Bronchial epithelial cell (primary cell): Measurements from ENCODE around the gene EIF3F. TPM values are rescaled to one million over a fixed set of nuclear protein-coding genes. Genes with fewer than 3 reads are reported as not detected.

ENCODE experiments used
- DNase-seq: peaks from one replicate; pipeline ENCODE4 v3.0.0-alpha.2; 2010; ENCODE audit warnings: low read depth
- FAIRE-seq: peaks from 2 replicates; lab custom pipeline; 2011; peaks lifted over from hg19 to GRCh38; lab: Jason Lieb, UNC
- H3K27me3 ChIP-seq: 2 replicates; pipeline ENCODE4 v1.5.1; 2011; ENCODE audit warnings: low read length; ENCODE audit not compliant: control insufficient read depth, insufficient read depth
- H3K36me3 ChIP-seq: 2 replicates; pipeline ENCODE4 v1.5.1; 2011; ENCODE audit warnings: low read length; ENCODE audit not compliant: control insufficient read depth, insufficient read depth
- H3K4me3 ChIP-seq: 2 replicates; pipeline ENCODE4 v1.5.1; 2011; ENCODE audit warnings: mild to moderate bottlenecking, low read depth, low read length, control low read depth
- CTCF ChIP-seq: IDR thresholded peaks from 2 replicates; pipeline ENCODE4 v1.5.1; 2011; ENCODE audit warnings: mild to moderate bottlenecking, moderate library complexity, low read length, control low read depth, inconsistent platforms; ENCODE audit not compliant: insufficient read depth, severe bottlenecking
- total RNA-seq: library from RNA; depleted of rRNA; stranded (reverse); fragments of >200 nt; gene quantifications from 2 replicates; pipeline ENCODE4 v1.2.1, GENCODE V29; 2014

Gene EIF3F
- total RNA-seq, 1 donor from 2014 or later: 222 TPM

- H3K27me3 ChIP-seq: no peaks in the 10 kb centered on the region
- no peaks in the 10 kb centered on the region for H3K36me3 ChIP-seq
- peak; percentile 91 for TF ChIP-seq CTCF
- DNase-seq: peak; percentile 61
- no peak overlapping the region for H3K4me3 ChIP-seq
- FAIRE-seq: no peak
Observed at GRCh38 chr11:8006349-8006977, 19.3 kb downstream of the EIF3F start.

- FAIRE-seq (no peak), DNase-seq (no peak)
- Histone ChIP-seq H3K36me3 (no peaks in the 10 kb centered on the region), H3K27me3 (no peaks in the 10 kb centered on the region), H3K4me3 (no peak overlapping the region)
- no peak for TF ChIP-seq CTCF
Observed at GRCh38 chr11:8008212-8008611, 21.1 kb downstream of the EIF3F start.

GRCh38 chr11:8009856-8010255, 22.7 kb downstream of the EIF3F start:
- FAIRE-seq (no peak), DNase-seq (no peak)
- no peaks in the 10 kb centered on the region for H3K36me3 ChIP-seq
- H3K27me3 ChIP-seq: no peaks in the 10 kb centered on the region
- no peak for TF ChIP-seq CTCF
- no peak overlapping the region for H3K4me3 ChIP-seq

GRCh38 chr11:8011371-8011770, 24.2 kb downstream of the EIF3F start:
- no peak for DNase-seq
- Histone ChIP-seq H3K36me3 (no peaks in the 10 kb centered on the region), H3K27me3 (peaks cover 4% of the 10 kb centered on the region), H3K4me3 (no peak overlapping the region)
- no peak for TF ChIP-seq CTCF
- no peak for FAIRE-seq

- no peak for TF ChIP-seq CTCF
- no peaks in the 10 kb centered on the region for H3K36me3 ChIP-seq
- DNase-seq: peak; percentile 72
- H3K4me3 ChIP-seq: no peak overlapping the region
- FAIRE-seq: no peak
- peaks cover 7% of the 10 kb centered on the region for H3K27me3 ChIP-seq
Observed at GRCh38 chr11:8011981-8012444, 24.9 kb downstream of the EIF3F start.

GRCh38 chr11:8013833-8014232, 26.7 kb downstream of the EIF3F start:
- no peak for DNase-seq
- TF ChIP-seq CTCF: no peak
- FAIRE-seq: no peak

More at GRCh38 chr11:8013833-8014232, 26.7 kb downstream of the EIF3F start:
- Histone ChIP-seq H3K36me3 (no peaks in the 10 kb centered on the region), H3K4me3 (no peak overlapping the region), H3K27me3 (peaks cover 13% of the 10 kb centered on the region)
